ENCODE results near the gene SLC29A1. TPM values are rescaled to one million over a fixed set of nuclear protein-coding genes. Genes with fewer than 3 reads are reported as not detected.

Gene SLC29A1
- 23.2 and 50.3 TPM in 2 replicates for total RNA-seq

DNA sequence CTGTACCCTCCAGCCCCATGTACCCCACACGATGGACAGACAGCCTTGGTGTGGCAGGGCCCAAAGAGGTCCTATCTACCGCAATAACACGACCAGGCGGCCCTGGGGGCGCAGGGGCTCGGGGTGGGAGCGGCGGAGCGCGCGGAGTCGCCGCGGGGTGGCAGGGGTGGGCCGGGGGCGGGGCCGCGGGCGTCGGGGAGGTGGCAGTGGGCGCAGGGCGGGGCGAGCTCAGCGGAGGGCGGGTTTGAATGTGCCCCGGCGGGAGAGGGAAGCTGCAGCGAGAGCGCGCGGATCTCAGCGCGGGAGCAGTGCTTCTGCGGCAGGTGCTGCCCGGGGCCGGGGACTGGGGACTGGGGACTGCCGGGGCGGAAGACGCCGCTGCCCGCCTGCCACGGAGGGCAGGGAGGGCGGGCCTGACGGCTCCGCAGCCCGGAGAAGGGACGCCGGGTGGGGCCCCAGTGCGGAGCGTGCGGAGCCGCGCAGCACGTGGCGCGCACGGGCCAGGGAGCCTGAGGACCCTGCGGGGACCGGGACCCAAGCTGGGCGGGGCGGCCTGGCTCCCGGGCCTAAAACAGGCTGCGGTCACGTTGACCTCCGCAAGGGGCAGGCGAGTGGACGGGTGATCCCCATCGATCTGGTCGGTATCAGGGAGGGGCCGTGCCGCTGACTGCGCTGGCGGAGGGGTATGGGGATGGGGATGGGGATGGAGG is at the start of gene SLC29A1:
SLC29A1 (plus strand) TSS at position 277 of the 710 bp plus-strand sequence. CDS start 3,719 bp downstream, outside the sequence.

DNA sequence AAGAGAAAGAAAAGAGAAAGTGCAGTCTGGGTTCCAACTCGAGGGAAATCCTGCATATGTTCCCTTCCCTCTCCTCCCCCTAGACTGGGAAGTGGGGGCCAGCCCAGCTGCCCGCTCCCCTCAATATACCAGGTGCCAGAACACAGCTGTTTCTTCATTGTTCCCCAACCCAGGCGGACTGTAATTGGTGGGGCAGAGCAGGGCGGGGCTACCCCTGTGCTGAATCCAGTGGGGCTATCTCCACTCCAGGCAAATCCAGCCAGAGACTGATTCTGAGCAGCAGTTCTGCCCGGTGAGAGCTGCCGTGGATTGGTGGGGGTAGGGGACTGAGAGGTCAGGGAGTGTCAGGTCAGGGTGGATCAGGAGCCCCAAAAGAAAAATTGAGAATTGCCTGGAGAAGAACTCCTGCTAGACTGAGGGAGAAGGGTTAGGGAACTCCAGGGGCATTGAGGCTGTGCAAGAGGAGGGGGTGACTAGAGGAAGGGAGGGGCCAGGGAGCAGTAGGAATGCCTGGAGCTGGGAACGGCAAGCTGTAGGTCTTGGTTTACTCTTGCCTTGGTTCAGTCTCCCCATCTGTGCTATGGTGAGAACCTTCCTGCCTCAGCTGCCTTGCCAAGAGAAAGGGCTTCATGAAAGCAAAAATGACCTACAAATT is 6.6 kb upstream of the SLC29A1 start, which contains the start of gene MYMX:
MYMX (plus strand) TSS at position 250 of the 655 bp plus-strand sequence. CDS start 546 bp downstream, outside the sequence.

GRCh38 chr6:44246663-44247337 is 23.4 kb downstream of the SLC29A1 start, which contains the start of gene HSP90AB1:
TSS of gene HSP90AB1 (plus strand) at chr6:44247101. CDS start at chr6:44248630, 1,529 bp downstream.

GRCh38 chr6:44257025-44257752 is 33.8 kb downstream of the SLC29A1 start, which contains the start of gene SLC35B2:
TSS of gene SLC35B2 (minus strand) at chr6:44257528. CDS start at chr6:44257410, 118 bp downstream.

GRCh38 chr6:44265007-44265721 is 41.8 kb downstream of the SLC29A1 start, which contains the start of gene NFKBIE:
TSS of gene NFKBIE (minus strand) at chr6:44265551. CDS start at chr6:44265346, 205 bp downstream.

GRCh38 chr6:44269921-44270525 is 46.6 kb downstream of the SLC29A1 start, which contains the start of gene TMEM151B:
TSS of gene TMEM151B (plus strand) at chr6:44270450. CDS start at chr6:44270743, 293 bp downstream.

Other genes starting within 250 kb of the SLC29A1 start
- gene MRPL14, start 96.1 kb upstream of the SLC29A1 start, total RNA-seq, result 98.2 and 133 TPM in 2 replicates
- 56.5 and 62.3 TPM in 2 replicates for gene TMEM63B, start 96.0 kb upstream of the SLC29A1 start, total RNA-seq
- not detected in 2 replicates for gene CAPN11, start 64.8 kb upstream of the SLC29A1 start, total RNA-seq
- not detected in 2 replicates for gene MYMX, start 6.7 kb upstream of the SLC29A1 start, total RNA-seq
- 822 and 1,294 TPM in 2 replicates for gene HSP90AB1, start 23.5 kb downstream of the SLC29A1 start, total RNA-seq
- gene SLC35B2, start 33.9 kb downstream of the SLC29A1 start, total RNA-seq, result 74.6 and 75.2 TPM in 2 replicates
- gene NFKBIE, start 42.0 kb downstream of the SLC29A1 start, total RNA-seq, result 35.1 and 36.9 TPM in 2 replicates
- gene TMEM151B, start 46.9 kb downstream of the SLC29A1 start, total RNA-seq, result under 0.01 TPM in 1 of 2 replicates, not detected in the other
- gene AARS2, start 89.8 kb downstream of the SLC29A1 start, total RNA-seq, result 9.7 and 17.2 TPM in 2 replicates
- gene SPATS1, start 119.1 kb downstream of the SLC29A1 start, total RNA-seq, result not detected in 2 replicates
- 14.3 and 16.0 TPM in 2 replicates for gene CDC5L, start 164.1 kb downstream of the SLC29A1 start, total RNA-seq

Measured in hair follicular keratinocyte (primary cell).